Measurements from ENCODE around the gene NUP93.

The NUP93 gene

GRCh38 chr16:56823081-56823733 is 93.3 kb downstream of the NUP93 start:
- no peak for DNase-seq

- no peak for DNase-seq
Observed at GRCh38 chr16:56824331-56824730, 94.4 kb downstream of the NUP93 start.

DNA sequence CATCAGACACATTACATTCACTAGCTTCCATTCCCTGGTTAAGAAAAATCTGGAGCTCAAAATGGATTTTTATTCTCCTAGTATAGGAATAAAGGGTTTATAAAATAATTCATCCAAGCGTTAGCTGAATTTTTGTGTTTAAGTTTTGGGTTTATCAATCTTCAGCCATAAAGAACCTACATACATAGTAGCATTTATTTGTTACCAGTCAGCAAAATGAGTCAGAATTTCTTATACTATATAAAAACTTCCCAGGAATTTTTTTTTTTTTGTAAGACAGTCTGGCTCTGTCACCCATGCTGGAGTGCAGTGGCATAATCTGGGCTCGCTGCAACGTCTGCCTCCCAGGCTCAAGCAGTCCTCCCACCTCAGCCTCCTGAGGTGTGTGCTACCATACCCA is 94.9 kb downstream of the NUP93 start:
- no peak for DNase-seq

DNA sequence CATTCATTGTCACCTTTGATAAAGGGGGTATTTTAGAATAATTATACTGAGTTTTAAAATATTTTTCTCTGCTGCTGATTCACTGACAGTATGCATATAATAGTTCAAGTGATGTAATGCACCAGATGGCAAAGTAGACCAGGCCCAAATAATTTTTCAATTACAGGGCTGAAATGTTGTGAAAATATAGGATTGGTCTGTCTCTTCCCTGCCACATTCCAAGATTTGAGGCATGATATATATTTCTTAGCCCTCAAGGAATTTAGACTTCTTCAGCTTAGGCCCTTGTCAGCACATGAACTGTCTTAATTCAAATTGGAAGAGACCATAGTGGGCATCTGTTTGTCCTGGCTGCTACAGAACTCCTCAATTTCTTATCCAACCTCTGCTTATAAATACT is 95.9 kb downstream of the NUP93 start:
- no peak for DNase-seq

- DNase-seq: no peak
Observed at GRCh38 chr16:56828647-56829046, 98.7 kb downstream of the NUP93 start.

DNA sequence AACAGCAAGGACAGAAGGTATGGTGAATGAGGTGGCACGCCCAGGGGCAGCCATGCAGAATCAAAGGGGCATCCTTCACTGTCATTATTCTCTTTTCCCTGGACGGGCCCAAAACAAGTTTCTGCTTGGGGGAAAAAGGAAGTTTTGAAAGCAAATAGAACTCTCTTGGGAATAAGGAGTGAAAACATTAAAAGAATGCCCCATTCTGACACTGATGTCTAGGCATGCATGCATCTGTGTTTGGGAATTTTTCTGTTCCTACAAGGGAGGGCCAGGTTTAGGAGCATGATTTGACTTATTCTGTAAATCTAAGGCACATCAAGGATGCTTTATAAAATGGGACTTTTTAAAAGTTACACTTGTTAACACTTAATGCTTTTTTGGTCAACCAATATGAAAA is 100.7 kb downstream of the NUP93 start:
- no peak for DNase-seq

- DNase-seq: no peak
Observed at GRCh38 chr16:56832768-56833167, 102.8 kb downstream of the NUP93 start.

GRCh38 chr16:56833243-56833970 is 103.5 kb downstream of the NUP93 start:
- DNase-seq: no peak

GRCh38 chr16:56835320-56835719 is 105.4 kb downstream of the NUP93 start:
- no peak for DNase-seq

GRCh38 chr16:56836410-56837230 is 106.7 kb downstream of the NUP93 start:
- DNase-seq: no peak

DNA sequence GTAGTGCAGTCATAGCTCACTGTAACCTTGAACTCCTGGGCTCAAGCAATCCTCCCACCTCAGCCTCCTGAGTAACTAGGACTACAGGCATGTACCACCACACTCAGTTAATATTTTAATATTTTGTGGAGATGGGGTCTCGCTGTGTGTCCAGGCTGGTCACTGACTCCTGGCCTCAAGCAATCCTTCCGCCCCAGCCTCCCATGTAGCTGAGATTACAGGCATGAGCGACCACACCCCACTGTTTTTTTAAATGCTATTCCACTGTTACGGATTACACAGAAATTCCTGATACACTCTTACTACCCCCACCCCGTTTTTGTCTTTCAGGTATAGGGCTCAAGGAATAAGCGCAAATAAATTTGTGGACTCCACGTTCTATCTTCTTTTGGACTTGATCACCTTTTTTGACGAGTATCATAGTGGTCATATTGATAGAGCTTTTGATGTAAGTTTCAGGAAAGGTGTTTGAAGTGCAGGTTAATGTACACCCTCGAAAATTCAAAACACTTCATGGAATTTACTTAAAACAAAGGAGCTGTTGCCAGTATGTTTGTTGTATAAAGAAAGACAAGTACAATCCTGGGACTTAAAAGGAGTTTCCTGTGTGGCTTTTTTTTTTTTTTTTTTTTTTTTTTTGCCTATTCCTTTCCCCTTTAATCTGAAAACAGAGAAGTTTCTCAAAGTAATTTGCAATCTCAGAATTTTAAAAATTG is 108.9 kb downstream of the NUP93 start:
- DNase-seq: no peak

GRCh38 chr16:56841233-56841632 is 111.3 kb downstream of the NUP93 start:
- DNase-seq: no peak

DNA sequence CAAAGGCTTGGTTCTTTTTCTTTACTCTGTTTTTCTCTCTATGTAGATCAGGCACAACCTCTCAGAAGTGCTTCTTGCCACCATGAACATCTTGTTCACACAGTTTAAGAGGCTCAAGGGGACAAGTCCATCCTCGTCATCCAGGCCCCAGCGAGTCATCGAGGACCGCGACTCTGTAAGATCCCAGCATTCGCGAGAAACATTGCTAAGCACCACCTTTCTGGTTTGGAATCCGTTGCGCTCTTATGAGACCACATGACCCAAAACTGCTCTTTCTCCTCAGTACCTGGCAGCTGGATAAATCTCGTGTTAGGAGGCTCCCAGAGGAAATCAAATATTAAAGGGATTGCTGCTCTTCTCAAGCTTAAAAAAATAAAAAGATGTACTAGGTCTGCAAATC is 111.7 kb downstream of the NUP93 start:
- no peak for DNase-seq

- DNase-seq: no peak
Observed at GRCh38 chr16:56842133-56842532, 112.2 kb downstream of the NUP93 start.

- no peak for DNase-seq
Observed at GRCh38 chr16:56844056-56844455, 114.1 kb downstream of the NUP93 start.

DNA sequence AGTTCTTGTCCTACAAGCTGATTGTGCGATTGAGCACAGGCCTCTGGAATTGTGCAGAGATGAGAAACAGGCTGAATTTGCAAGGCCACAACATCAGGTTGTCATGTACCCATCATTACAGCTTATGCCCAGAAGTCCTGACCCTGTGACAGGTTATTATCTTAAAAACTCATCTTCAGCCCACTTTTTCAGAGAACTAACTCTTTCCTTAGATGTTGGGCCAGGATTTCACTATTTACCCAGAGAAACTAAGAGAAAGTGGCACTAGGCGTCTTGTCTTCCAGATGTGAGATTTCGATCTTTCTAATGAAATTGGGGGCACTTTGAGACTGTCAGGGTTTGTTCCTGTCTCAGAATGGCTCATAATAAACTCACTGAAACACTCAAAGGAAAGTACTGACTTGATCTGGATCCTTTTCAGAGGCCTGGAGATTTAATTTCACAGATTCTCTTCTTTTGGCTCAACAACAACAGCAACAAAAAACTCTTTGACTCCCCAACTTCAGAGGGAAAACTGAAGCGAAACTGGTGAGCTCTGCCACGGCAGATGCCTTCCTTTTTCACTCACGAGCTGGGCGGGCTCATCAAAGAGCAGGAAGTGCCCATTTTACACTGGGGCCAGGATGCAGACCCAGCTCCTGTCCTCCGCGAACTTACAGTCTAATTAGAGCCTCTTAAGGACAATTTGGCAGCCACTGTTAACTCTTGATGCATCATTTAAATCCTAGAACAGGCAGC is 117.4 kb downstream of the NUP93 start:
- DNase-seq: no peak

DNA sequence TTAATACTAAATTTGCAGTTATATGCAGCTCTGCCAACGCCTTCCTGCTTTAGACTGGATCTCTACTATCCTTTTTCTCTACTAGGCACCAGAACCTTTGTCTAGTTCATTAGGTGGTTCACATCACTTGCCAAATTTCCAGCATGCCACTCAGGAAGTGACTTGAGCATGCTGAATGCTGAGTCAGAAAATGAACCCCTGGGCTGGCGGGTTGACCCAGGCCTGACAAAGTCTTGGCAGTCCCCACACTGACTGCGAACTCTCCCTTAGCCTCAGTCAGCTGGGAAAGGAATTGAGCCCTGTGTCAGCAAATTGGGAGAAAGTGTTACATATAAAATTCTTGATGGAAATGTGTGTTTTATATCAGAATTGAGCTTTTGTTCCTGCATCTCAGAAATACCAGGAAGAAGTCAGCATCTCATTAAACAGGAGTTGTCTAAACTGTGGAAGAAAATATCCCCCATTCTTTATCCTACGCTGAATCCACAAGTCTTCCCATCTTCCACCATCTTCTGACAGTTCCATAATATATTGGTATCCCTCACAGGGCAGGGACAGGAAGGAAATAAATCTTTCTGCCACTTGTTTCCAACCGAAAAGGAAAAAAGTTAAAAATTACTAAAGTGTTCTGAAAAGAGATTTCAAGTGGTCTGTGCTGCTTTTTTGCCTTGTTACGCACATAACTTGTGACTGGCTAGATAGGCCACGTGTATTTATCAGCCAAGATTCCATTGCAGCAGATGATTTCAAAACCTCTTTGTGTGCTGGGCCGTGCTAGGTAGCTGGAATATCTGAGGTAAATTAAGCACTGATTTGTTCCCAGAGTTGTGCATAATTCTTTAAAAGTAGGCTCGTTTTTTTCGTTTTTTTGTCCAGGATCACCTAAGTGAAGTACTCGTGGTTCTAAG is 118.4 kb downstream of the NUP93 start:
- no peak for DNase-seq

- DNase-seq: no peak
Observed at GRCh38 chr16:56848955-56849689, 119.2 kb downstream of the NUP93 start.

GRCh38 chr16:56849690-56850680 is 120.1 kb downstream of the NUP93 start:
- DNase-seq: no peak
